GM18868 (cell line): ENCODE data around the gene FMNL1.
A peak's percentile ranks its signal among the peaks of the same experiment; 100 is the strongest.

Experiments
- ATAC-seq: cut with Tn5 transposase; IDR thresholded peaks from one replicate; pipeline ENCODE4 v1.9.1; 2021; ENCODE audit warnings: mild to moderate bottlenecking, moderate library complexity; ENCODE audit not compliant: unreplicated experiment

FMNL1 gene

DNA sequence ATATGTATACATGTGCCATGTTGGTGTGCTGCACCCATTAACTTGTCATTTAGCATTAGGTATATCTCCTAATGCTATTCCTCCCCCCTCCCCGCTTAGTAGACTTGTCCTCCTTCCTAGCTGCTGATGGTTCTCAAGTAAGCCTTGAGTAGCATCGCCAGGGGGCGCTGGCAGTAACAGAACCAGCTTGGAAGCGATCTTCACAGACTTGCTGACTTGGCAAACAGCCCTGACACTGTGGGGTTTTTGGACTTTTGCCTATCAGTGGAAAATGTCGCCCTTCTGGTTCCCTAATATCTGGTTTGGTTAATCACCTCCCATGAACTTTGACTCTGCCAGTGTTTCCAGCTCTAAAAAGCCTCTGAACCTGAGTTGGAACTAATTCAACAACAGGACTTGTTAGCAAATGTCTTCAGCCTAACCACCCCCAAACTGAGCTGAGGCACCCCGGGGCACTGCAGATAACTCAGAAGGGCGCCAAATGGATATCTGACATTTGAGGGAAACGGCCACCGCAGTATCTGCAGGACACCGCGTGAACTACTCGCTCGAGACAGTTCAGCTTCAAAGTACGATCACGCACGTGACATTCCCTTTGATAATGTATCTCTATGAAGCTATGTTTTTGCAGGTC, 55.6 kb downstream of the FMNL1 start:
- ATAC-seq = no peak

DNA sequence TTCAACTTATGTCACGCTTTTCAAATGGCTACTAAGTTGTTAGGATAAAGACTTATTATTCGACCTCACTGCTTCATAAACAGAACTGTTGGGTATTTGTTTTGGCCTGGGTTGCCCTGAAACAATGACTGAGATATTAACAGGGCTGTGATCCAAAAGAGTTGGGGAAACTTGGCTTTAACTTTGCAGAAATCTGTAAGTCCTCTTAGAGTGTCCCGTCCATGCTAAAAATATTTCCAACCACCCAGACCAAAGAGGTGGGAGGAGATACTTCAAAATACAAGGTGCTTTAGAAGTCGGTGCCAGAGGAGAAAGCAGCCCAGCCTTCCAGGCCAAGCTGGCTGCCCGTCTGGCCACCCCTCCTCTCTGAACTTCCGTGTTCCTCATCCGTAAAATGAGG, 56.3 kb downstream of the FMNL1 start:
- ATAC-seq = no peak

DNA sequence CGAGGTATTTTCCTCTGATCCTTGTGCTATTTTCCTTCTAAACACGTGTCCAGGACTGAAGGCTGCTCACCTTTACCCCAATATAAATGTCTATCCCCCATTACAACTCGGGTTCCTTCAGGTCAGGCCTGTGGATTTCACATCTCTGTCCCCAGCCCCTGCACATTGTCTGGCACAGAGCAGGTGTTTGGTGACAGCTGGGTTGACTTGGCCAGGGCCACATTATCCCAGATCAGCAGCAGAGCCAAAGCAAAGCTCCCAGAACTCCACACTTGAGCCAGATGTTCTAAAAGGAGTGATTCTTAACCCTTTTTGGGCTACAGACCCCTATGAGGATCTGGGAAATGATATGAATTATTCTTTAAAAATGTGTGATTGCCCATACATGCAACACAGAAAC, 58.2 kb downstream of the FMNL1 start:
- ATAC-seq = no peak

DNA sequence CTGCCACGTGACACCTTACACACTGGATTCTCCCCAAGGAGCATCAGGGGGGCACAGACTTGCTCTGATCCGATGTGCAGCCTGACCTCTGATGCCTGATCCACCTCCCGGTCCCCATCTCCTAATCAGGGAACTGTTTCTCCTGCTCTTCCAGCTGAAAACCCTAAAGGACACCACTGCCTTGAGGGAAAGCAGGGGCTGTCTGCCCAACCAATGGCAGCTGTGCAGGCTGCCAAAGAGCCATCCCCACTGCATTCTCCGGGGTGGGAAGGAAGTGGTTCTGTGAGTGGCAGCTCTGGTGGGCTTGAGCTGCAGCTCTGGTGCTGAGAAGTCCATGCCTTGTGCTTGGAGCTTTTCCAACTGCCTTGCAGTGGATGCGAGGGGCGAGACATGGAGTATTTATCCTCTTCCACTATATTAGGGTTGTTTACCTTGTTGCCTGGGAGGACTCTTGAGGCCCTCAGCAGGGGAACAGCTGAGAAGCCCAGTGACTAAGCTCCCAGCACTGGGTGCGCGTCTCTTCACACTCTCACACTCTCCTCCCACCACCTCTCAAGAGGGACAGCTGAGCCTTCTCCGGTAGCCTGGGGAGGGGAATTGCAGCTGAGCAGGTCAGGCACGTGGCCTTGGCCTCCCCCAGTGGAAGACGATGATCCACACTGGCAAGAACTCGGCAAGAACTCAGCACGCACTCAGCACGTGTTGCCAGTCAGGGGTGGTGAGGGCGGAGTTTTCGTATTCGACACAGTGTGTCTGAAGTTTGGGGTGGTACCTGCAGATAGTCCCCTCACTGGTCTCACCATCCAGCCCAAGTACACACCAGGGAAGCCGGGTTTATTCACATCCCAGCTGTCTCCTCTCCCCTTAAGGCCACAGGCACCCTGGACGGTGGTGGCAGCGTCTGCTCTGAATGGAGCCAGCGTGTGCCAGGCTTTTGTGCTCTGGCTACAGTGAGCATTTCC, 61.3 kb downstream of the FMNL1 start:
- ATAC-seq = no peak

DNA sequence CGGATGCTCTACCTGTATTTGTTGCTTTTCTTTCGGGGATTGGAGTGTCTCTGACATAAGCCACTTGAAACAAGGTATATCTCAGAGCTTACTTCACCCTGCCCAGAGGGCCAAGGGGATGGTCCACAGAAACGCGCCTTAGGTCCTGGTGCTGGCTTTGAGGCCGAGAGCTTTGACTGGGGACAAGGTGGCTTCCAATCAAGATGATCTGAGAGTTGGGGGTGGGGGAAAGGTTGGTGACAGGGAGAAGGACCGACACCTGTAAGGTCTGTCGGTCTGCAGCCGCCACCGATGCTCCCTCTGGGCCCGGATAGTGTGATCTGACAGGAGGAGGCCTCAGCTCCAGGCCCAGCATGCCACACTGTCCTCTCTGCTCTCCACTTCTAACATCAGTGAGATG, 62.0 kb downstream of the FMNL1 start:
- ATAC-seq = no peak

DNA sequence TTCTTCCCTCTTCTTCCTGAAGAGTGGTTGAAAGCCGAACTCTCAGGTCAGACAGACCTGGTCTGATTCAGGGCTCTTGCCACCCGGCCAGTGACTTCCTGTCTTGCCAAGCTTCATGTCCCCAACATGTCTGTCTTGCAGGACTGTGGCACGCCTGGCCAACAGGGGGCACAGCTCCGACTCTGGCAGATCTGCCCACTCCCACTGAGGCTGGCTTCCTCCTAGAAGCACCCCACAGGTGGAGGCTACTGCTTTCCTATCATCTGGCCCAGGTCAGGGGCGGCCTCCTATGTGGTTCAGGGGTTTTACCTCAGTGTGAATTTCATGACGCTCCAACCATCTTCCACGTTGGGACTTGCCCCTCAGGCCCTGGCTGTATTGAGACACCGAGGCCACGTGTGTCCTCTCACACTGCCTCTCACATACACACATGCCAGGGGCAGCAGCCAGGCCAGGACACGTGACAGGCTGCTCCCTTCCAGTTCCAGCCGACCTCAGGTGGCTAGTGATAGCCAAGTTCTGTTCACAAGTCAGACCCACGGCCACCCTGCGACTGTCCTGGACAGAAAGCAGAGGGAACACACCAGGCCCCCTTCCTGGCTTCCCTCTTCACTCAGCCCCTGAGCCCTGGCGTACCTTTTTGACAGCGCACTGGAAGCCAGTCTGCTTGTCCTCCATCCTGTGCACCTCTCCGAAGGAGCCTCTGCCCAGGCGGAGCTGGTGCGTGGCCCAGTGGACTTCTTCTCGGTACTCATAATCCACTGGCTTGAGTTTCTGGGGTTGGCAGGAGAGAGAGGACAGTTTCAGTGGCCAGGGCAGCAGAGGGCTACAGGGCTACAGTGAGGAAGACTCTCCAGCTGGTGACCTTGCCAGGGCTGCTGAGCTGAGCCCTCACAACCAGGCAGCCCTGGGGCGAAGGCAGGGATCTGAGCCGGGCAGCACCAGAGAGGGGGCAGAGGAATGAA, 62.8 kb downstream of the FMNL1 start:
- ATAC-seq = no peak

DNA sequence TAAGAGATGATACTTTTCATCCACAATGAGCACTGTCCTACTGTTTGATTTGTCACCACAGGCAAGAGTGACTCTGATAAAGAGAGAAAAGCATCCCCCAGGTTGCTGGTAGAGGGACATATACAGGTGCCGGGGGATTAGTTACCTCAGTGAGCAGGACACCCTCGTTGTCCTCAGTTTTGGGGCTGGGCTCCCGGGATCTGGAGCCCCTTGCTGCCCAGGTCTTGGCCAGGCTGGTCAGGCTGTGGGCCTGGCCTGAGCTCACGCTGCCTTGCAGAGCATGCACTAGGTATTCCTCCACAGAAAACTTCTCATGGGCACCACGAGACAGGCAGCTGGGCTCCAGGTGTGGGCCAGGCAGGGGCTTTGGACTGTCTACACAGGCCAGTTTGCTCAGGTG, 64.6 kb downstream of the FMNL1 start:
- no peak for ATAC-seq

DNA sequence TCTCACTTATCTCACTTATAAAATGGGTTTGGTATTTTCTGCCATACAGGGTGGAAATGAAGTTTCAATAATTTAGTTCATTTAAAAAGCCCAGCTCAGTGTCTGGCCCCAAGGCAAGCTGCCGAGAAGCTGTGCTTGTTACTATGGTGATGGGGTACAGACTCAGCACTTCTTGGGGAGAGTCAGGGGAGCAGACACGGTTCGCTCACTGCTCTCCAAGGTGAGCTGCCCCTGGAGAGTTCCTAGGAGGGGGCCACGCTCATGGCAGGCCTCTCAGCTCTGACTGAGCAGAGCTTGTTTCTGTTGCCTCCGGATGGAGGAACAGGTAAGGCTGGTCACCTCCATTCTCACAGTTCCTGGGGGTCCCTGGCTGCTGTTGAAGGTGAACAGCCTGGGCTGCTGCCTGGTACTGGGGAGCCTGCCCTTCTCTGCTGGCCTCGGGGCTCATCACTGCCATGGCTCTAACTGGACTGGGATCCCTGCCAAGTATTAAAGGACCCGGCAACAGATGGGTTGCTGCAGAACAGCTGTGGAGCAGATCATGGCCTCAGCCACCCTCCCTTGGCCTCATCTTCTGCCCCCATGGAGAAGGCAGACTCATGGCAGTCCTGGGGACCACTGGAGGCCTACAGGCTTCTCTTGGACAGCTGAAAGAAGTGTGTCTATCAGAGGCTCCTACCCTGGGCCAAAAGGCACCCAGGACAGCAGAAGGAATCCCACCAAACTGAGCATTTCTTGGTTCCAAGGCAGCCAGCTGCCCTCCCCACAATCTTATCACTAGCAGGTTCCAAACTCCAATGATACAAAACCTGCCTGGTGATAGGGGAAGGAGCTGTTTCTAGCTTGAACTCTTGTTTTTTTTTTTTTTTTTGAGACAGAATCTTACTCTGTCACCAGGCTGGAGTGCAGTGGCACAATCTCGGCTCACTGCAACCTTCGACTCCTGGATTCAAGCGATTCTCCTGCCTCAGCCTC, 66.1 kb downstream of the FMNL1 start:
- no peak for ATAC-seq

DNA sequence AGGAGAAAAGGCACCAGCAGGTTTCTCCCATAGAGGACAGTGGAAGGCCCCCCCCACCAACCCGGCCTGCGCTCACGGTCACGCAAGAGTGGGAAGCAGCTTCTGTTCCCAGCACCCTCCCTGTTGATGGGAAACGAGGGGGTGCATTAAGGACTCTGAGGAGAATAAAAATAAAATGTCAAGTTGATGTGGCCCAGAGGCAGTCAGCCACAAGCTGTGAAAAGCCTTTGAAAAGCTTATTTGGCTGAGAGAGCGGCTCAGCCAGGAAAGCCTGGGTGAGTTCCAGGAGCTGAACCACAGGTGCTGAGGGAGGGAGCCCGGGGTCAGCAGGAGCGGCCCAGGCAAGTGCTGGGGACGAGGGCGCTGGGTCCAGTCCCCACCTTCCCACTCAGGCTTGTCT, 67.1 kb downstream of the FMNL1 start:
- ATAC-seq = no peak

DNA sequence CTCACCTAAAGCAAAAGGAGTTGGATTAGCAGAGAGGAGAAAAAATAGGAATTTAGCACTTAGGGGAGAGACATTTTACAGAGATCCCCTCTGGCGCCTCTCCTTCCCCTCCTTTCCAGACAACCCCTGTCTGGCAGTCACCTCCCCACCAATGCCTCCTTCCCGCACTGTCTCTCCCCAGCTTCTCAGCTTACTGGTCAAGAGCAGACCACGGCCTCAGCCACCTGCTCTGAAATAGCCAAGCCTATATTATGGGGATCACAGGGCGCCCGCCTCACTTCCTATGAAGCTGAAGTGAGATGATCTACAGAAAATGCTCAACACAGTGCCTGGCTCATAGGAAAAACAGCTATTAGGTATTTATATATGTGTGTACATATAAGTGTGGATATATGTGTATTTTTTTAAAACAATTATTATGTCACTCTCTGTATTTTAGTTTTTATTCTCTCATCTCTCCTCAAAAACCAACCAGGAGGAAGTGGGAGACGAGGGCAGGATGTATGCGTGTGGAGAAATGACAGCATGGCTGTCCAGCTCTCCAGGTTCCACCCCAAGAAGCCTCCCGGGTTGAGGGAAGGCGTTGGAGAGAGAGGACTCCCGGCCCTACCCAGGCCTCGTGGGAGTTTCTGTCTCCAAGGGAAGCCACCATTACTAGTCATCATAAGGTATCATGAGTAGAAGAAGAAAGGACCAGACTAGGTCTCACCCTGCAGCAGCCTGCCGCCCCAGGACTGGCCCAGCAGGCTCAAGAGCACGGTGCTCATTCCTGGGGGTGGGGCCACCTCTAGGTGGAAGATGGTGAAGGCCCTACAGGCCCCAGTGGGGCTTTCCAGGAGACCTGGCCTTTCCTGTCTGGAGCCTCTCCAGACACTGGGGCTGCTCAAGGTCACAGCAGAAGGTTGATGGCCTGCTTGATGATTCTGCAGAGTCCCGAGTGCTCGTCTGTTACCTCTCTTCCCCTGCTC, 67.9 kb downstream of the FMNL1 start:
- no peak for ATAC-seq

DNA sequence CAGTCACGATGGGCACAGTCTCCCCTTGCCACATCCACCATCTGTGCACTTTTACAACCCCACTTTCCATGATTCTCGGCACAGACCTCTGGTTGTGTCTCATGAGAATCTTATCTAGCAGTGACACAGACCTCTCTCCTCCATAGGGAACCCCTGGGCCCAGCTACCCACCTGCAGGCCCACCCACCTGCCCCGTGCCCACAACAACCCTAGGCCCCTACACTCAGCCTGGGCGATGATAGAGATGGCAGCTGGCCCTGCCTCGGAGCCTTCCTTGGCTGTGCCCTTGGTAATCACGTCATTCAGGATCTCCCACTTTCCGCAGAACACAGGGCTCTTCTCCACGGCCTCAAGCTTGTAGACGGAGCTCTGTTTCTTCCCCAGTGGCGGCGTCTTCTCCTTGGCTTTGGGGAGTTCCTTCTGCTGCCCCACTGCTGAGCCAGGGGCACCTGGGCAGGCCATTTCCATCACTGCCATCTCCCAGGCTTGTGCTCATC, 68.6 kb downstream of the FMNL1 start:
- no peak for ATAC-seq

DNA sequence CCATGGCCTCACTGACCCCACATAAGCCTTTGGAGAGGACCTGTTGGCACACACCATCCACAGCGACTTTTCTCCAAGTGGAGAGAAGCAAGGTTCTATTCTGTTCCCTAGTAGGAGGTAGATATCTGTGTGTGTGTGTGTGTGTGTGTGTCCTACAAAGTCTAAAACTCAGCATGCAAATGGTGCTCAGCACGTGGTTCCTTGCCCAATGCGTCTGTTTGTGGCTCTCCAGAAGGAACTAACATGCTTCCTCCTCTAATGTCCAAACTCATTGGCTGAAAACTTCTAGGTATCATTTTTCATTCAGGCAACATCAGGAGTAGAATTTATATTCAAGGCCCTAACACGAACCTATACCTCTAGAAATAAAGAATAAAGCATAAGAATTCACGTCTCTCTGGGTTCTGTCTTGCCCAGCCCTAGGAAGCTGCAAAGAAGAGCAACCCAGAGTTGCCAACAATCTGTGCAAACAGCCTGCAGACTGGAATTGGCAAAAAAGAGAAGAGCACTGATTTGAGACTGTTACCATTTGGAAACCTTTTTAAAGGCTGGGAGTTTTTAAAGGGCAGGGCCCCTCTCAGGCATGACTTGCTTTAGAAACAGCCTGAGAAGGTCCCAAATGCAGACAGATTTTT, 69.6 kb downstream of the FMNL1 start:
- no peak for ATAC-seq

DNA sequence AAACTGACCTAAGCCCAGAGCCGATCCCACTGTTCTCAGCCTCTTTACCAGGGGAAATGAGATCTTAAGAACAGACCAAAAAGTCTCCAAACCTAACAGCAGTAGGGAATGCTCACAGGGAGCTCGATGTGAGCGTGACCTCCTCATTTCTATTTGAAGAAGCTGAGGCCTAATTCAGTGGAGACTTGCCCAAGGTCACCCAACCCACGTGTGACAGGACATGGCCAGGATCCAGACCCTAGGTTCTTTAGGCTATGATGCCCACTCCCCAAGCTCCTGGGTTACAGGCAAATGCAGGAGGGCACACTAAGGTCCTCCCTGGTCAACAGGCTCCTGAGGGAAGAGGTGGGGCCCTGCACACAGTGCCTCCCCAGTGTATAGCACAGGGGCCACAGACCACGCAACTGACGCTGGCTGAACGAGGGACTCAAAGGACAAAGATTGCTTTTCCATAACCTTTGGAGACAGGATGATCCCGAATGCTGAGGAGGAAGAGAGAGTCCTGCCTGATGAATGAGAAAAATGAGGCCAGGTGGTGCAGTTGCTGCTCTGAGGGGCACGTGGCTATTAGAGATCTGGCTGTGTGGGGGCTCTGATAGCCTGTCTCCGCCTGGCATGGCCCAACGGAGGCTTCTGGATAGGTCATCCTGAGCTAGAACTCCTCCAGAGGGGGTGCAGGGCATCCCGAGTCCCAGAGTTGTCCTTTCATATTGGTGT, 71.2 kb downstream of the FMNL1 start:
- no peak for ATAC-seq

DNA sequence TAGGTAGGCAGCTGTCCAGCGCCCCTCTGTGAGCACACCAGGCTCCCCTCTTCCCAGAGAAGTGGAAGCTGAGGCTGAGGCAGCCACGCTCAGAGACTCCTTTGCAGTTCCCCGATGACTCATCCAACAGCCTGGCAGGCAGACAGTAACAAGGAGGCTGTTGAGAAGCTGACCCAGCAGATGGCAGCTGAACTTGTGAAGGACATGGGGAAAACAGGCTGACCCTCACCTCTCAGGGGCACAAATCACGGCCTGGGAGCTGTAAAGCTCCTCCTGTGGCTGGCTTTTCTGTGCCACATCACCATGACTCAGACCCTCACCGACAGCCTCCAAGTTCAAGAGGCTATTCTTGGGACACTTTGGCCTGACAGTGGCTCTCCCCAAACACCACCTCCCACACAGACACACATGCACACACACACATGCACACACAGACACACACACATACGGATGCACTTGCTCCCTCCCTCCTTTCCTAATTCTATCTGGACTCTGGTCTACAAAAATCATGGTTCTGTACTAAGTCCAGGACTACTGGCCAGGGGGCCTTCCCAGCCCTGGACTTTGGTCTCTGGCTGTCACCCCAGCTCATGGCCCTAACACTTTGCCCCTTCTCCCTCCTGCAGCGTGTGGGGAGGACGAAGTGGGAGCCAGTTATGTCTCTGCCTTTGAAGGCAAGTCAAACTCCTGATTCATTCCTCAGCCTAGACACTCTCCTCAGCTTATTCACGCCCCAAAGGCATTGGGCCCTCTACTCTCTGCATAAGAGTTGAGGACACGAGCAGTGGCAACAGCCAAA, 71.9 kb downstream of the FMNL1 start:
- ATAC-seq = peak; percentile 41

DNA sequence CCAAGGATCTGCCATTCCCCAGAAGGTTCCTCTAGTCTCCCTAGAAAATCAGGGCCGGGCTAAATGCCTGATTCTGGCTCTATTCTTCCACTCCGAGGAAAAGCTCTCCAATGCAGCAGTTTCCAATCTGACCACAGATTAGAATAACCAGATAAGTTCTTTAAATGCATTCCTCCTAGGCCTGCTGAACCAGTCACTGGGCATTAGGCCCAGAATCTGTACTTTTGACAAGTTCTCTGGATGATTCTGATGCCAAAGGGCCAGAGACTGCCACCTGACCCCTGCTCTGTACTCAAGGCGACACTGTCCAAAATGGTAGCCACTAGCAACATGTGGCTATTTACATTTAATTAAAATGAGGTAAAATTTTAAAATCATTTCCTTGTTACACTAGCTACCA, 72.8 kb downstream of the FMNL1 start:
- no peak for ATAC-seq

DNA sequence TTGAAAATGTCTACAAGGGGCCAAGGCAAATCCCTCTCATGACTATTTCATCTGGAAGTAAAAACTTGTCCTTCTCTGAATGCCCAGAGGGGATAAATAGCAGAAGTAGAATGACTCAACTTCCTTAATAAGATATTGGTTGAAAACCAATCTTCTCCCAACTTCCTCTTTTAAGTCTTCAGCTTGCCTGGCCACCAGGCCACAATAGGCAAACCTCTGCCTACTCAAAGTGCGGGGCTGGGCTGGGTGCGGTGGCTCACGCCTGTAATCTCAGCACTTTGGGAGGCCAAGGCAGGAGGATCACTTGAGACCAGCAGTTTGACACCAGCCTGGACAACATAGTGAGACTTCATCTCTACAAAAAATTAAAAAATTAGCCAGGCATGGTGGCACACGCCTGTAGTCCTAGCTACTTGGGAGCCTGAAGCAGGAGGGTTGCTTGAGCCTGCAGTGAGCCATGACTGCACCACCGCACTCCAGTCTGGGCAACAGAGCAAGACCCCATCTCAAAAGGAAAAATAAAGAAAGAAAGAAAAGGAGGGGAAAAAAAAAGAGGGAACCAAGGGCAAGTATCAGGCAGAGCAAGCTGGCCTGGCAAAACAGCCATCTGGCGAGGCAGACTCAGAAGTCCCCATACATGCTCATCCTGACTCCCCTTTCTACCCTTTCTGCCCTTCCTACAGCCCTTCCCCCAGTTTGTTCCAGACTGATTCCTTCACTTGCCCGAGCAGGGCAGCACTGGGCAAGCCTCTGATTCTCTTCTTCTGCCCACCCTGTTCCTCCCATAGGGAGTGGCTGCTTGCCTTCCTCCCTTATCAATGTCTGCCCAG, 74.5 kb downstream of the FMNL1 start:
- no peak for ATAC-seq
